CD4-positive, alpha-beta memory T cell (primary cell): ENCODE data around the gene OAT. TPM values are rescaled to one million over a fixed set of nuclear protein-coding genes. Genes with fewer than 3 reads are reported as not detected.

Source experiments
- CTCF ChIA-PET: fragments of 350-600 bp; sonication (Branson Sonifier 250); formaldehyde crosslinking; loops from one replicate; lab custom pipeline; 2021; ENCODE audit warnings: inconsistent platforms; ENCODE audit not compliant: partially characterized antibody; lab: Charles Lee
- POLR2A ChIA-PET: fragments of 350-600 bp; sonication (Branson Sonifier 250); formaldehyde crosslinking; loops from one replicate; lab custom pipeline; 2021; ENCODE audit not compliant: partially characterized antibody; lab: Charles Lee
- DNase-seq, 5 donors: peaks; one replicate each; pipeline versions ENCODE4 v3.0.0 to v3.0.0-alpha.2; 2020 to 2022; ENCODE audit warnings: mixed read lengths in 1 of 5
- H3K27ac ChIP-seq: one replicate; pipeline ENCODE4 v1.7.0; 2013; ENCODE audit warnings: low read depth, low read length
- H3K27me3 ChIP-seq: 2 replicates; pipeline ENCODE4 v1.7.0; 2013; ENCODE audit warnings: mild to moderate bottlenecking, low read length, moderate library complexity; ENCODE audit not compliant: insufficient read depth
- H3K36me3 ChIP-seq: 2 replicates; pipeline ENCODE4 v1.7.0; 2013; ENCODE audit warnings: mild to moderate bottlenecking, low read length, moderate library complexity; ENCODE audit not compliant: insufficient read depth
- H3K4me1 ChIP-seq: 2 replicates; pipeline ENCODE4 v1.7.0; 2013; ENCODE audit warnings: mild to moderate bottlenecking, low read length, moderate library complexity; ENCODE audit not compliant: insufficient read depth
- H3K4me3 ChIP-seq, 2 donors: one replicate each; pipeline ENCODE4 v1.7.0; 2013; ENCODE audit warnings: low read length in 2 of 2, mild to moderate bottlenecking in 1 of 2
- H3K9me3 ChIP-seq, 2 donors: one replicate each; pipeline ENCODE4 v1.7.0; 2013; ENCODE audit warnings: low read length in 2 of 2, control low read depth in 1 of 2; ENCODE audit not compliant: control insufficient read depth in 1 of 2
- H3K27ac Mint-ChIP-seq, 7 donors: one replicate each; pipeline ENCODE4 v1.8.0; 2020 to 2021; ENCODE audit warnings: mixed read lengths in 7 of 7, mild to moderate bottlenecking in 6 of 7, inconsistent platforms in 3 of 7, moderate library complexity in 3 of 7
- H3K27me3 Mint-ChIP-seq, 2 donors: one replicate each; pipeline ENCODE4 v1.8.0; 2020 to 2021; ENCODE audit warnings: mixed read lengths in 2 of 2
- H3K36me3 Mint-ChIP-seq, 2 donors: one replicate each; pipeline ENCODE4 v1.8.0; 2020 to 2021; ENCODE audit warnings: mixed read lengths in 2 of 2, inconsistent platforms in 1 of 2, mild to moderate bottlenecking in 1 of 2
- H3K4me1 Mint-ChIP-seq, 4 donors: one replicate each; pipeline ENCODE4 v1.8.0; 2020 to 2021; ENCODE audit warnings: mixed read lengths in 4 of 4, mild to moderate bottlenecking in 1 of 4
- H3K4me3 Mint-ChIP-seq, 8 donors: one replicate each; pipeline ENCODE4 v1.8.0; 2020 to 2021; ENCODE audit warnings: mixed read lengths in 8 of 8, mild to moderate bottlenecking in 7 of 8, moderate library complexity in 6 of 8, inconsistent platforms in 3 of 8
- H3K9me3 Mint-ChIP-seq, 8 donors: one replicate each; pipeline ENCODE4 v1.8.0; 2020 to 2021; ENCODE audit warnings: mixed read lengths in 8 of 8, mild to moderate bottlenecking in 5 of 8, inconsistent platforms in 3 of 8, moderate library complexity in 1 of 8
- intact Hi-C: fragments of 100-400 bp; cut with micrococcal nuclease; formaldehyde crosslinking; loops from one replicate; pipeline ENCODE4 v1.15.1; 2023
- polyA plus RNA-seq, 2 donors: library from polyadenylated mRNA; unstranded; fragments of 300-500 nt; fragmentation: Illumina TruSeq; gene quantifications; one replicate each; pipeline ENCODE4 v1.2.3, GENCODE V29; 2021
- total RNA-seq, 2 experiments: library from RNA; stranded (reverse); gene quantifications; one replicate each; pipeline ENCODE4 v1.2.3, GENCODE V29; 2021

Gene OAT
- total and polyA plus RNA-seq, 4 experiments from 2014 or later: 34.8 to 80.4 (median 51.0) TPM

DNA sequence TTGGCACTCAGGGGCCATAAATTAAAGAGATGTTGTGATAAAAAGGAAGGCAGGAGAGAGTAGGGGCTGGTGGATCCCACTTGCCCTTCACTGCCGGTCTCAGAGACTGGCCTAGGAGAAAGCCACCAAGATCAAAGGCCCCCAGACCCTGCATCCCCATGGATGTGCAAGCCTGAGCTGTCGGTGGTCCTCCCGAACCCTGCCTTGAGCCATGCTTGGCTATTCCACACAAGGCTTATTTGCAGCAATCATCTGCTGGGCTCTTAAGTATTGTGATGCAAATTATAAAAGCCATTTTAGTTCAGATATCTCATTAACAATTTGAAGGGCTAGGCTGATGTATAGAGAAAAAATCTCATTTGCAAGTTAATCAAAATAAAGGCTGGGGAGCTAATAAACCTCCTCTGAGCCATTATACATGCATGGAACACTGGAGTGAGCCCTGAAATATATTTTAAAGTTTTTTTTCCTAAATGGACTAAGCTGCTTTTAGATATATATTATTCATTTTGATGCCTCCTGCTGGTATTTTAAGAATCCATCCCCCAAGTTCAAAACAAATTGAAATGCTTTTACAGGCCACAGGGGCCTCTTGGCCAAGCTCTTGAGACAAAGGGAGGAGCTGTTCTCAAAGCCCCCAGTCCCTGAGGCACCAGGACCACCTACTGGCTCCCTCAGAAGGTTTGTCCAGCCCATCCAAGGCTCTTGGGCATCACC lies 28.1 kb downstream of the OAT start:
- ChIA-PET POLR2A (no interaction called here), CTCF (interaction anchor here (0.6 to 9.4 kb wide), 11 partner anchors 9 to 817 kb away, joined by 3 to 296 read pairs (median 5); no protein-coding TSS in a partner anchor)
- H3K27me3 ChIP-seq: no peaks in the 10 kb centered on the region
- Mint-ChIP-seq H3K36me3 (no peaks in the 10 kb centered on the region), H3K27ac (no peak overlapping the region), H3K27me3 (no peaks in the 10 kb centered on the region), H3K9me3 (no peaks in the 10 kb centered on the region), H3K4me1 (peaks cover 0 to 5% (median 2%) of the 10 kb centered on the region in 4 donors), H3K4me3 (no peak overlapping the region)
- intact Hi-C loops: no loop called here
- no peaks in the 10 kb centered on the region for H3K9me3 ChIP-seq
- no peak overlapping the region for H3K27ac ChIP-seq
- no peaks in the 10 kb centered on the region for H3K36me3 ChIP-seq
- peaks cover 11% of the 10 kb centered on the region for H3K4me1 ChIP-seq
- DNase-seq: no peak
- no peak overlapping the region for H3K4me3 ChIP-seq

DNA sequence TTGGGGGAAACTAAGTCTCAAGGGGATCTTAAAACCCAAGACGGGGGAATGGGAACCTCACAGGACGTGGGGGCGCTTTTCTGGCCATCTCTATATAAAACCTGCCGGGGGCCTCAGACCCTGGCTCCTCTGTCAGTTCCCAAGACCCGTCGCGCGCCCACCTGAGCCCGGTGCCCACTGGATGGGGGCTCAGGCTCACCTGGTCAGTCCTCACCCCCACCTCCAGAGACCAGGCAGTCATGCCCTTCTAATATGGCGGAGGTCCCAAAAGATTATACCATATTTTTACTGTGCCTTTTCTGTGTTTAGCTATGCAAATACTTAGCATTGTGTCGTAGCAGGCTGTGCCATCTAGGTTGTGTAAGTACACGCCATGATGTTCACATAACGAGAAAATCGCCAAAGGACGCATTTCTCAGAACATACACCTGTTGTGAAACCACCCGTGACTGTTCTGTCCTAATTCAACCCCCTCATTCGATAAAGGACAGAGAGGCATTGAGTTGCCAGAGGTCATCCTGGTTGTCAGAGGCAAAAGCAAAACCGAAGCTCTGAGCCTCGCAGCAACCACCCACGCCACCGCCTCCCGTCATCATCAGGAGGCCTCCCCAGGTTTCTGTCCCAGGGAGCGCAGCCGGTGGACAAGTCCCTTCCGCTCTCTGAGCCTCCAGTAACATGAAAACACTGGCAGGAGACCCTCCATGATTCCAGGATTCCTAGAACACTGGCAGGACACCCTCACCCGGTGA lies 28.9 kb downstream of the OAT start:
- Mint-ChIP-seq H3K27me3 (peaks cover 0 to 6% of the 10 kb centered on the region in 2 donors), H3K4me1 (peaks cover 0 to 5% (median 2%) of the 10 kb centered on the region in 4 donors), H3K9me3 (no peaks in the 10 kb centered on the region), H3K36me3 (no peaks in the 10 kb centered on the region), H3K27ac (peak overlapping the region in 1 of 7 donors; percentile 30), H3K4me3 (peak overlapping the region in 6 of 8 donors; percentile 11 to 72 (median 56))
- DNase-seq: no peak
- ChIA-PET CTCF (interaction anchor here (0.8 to 9.4 kb wide), 34 partner anchors 10 to 816 kb away, joined by 3 to 296 read pairs (median 6); partner anchors contain the start of genes LHPP and OAT), POLR2A (interaction anchor here (1.1 to 1.6 kb wide), 2 partner anchors 72 to 394 kb away, joined by 3 to 16 read pairs; partner anchors contain the start of gene LHPP)
- Histone ChIP-seq H3K4me3 (peak overlapping the region in 1 of 2 donors; percentile 71), H3K27ac (no peak overlapping the region), H3K4me1 (peaks cover 11% of the 10 kb centered on the region), H3K27me3 (no peaks in the 10 kb centered on the region), H3K36me3 (no peaks in the 10 kb centered on the region), H3K9me3 (no peaks in the 10 kb centered on the region)
- intact Hi-C loops: loop anchor here (1.0 to 2.0 kb wide), 6 partner anchors 14 to 1257 kb away; partner anchors contain the start of genes BUB3 and OAT

DNA sequence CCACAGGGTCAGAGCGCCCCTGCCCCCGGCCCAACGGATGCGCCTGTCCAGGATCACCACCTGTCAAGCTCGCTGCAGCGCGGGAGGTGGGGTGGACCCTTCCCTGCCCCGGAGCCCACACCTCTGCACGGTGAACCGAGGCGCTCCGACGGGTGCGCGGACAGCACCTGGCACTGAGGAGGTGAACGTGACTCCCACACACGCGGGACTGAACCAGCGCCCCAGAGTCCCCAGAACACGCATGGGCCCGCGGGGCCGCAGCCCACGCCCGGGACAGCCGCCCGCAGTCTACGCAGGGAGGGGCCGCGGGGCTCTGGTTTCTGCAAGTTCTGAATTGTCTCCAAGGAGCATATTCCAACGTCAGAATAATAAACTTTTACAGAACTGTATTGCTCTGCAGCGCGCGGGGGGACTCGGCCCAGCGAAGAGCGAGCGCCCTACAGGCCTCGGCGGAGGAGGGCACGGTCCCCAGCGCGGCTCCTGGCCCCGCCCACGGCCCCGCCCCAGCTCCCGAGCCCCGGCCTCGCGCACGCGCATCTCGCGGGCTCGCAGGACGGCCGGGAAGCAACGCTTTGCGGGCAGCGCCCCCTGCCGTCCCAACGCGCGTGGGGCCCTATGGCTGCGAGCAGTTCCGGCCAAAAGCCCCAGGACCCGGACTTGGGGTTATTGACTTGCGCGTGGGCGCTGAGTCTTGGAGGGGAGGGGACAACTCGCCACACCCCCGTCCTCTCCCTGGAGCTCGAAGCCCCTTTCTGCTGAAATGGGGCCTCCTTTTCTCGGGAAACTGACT lies 29.7 kb downstream of the OAT start:
- Mint-ChIP-seq H3K36me3 (no peaks in the 10 kb centered on the region), H3K27me3 (peaks cover 0 to 7% of the 10 kb centered on the region in 2 donors), H3K4me1 (peaks cover 0 to 5% (median 2%) of the 10 kb centered on the region in 4 donors), H3K27ac (peak overlapping the region in 1 of 7 donors; percentile 30), H3K4me3 (peak overlapping the region in 6 of 8 donors; percentile 27 to 73 (median 66)), H3K9me3 (no peaks in the 10 kb centered on the region)
- CTCF ChIA-PET: interaction anchor here (0.6 to 9.4 kb wide), 48 partner anchors 9 to 1605 kb away, joined by 3 to 296 read pairs (median 5); partner anchors contain the start of genes LHPP and OAT
- intact Hi-C loops: loop anchor here (1.0 to 2.0 kb wide), 6 partner anchors 14 to 1256 kb away; partner anchors contain the start of genes BUB3 and OAT
- POLR2A ChIA-PET: interaction anchor here (1.0 to 1.6 kb wide), 4 partner anchors 30 to 394 kb away, joined by 3 to 16 read pairs (median 3); partner anchors contain the start of genes LHPP and OAT
- peak; percentile 86 to 92 (median 90) for DNase-seq
- H3K27me3 ChIP-seq: no peaks in the 10 kb centered on the region
- no peaks in the 10 kb centered on the region for H3K9me3 ChIP-seq
- H3K27ac ChIP-seq: peak overlapping the region; percentile 29
- peak overlapping the region in 1 of 2 donors; percentile 71 for H3K4me3 ChIP-seq
- peaks cover 11% of the 10 kb centered on the region for H3K4me1 ChIP-seq
- no peaks in the 10 kb centered on the region for H3K36me3 ChIP-seq

DNA sequence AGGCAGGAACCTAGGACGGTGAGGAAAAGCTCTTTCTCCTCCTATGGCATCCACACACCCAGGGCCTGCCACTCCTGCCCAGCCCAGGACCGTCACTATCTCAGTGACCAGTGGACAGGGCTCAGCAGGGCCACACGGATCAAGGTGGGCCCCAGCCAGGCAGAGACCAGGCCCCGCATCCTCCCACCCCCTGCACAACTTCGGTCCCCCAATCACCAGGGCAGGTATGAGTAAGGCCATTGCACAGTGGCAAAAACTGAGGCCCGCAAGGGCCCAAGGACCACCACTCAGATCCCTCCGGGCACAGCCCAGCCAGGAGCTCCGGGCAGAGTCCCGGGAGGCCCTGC lies 30.3 kb downstream of the OAT start:
- CTCF ChIA-PET: interaction anchor here (0.9 to 9.4 kb wide), 16 partner anchors 8 to 1604 kb away, joined by 3 to 296 read pairs (median 9); partner anchors contain the start of genes LHPP and OAT
- Histone ChIP-seq H3K9me3 (no peaks in the 10 kb centered on the region), H3K4me1 (peaks cover 11% of the 10 kb centered on the region), H3K27me3 (no peaks in the 10 kb centered on the region), H3K4me3 (peak overlapping the region in 1 of 2 donors; percentile 71), H3K36me3 (no peaks in the 10 kb centered on the region), H3K27ac (peak overlapping the region; percentile 29)
- no peak for DNase-seq
- Mint-ChIP-seq H3K36me3 (no peaks in the 10 kb centered on the region), H3K4me1 (peaks cover 0 to 5% (median 2%) of the 10 kb centered on the region in 4 donors), H3K27me3 (peaks cover 2 to 8% of the 10 kb centered on the region in 2 donors), H3K4me3 (peak overlapping the region; percentile 38 to 74 (median 58)), H3K27ac (no peak overlapping the region), H3K9me3 (no peaks in the 10 kb centered on the region)
- intact Hi-C loops: loop anchor here (2.0 kb wide), 2 partner anchors 1234 to 1256 kb away; partner anchors contain the start of gene BUB3
- POLR2A ChIA-PET: interaction anchor here (1.0 to 1.6 kb wide), 4 partner anchors 30 to 393 kb away, joined by 3 to 16 read pairs (median 3); partner anchors contain the start of genes LHPP and OAT

DNA sequence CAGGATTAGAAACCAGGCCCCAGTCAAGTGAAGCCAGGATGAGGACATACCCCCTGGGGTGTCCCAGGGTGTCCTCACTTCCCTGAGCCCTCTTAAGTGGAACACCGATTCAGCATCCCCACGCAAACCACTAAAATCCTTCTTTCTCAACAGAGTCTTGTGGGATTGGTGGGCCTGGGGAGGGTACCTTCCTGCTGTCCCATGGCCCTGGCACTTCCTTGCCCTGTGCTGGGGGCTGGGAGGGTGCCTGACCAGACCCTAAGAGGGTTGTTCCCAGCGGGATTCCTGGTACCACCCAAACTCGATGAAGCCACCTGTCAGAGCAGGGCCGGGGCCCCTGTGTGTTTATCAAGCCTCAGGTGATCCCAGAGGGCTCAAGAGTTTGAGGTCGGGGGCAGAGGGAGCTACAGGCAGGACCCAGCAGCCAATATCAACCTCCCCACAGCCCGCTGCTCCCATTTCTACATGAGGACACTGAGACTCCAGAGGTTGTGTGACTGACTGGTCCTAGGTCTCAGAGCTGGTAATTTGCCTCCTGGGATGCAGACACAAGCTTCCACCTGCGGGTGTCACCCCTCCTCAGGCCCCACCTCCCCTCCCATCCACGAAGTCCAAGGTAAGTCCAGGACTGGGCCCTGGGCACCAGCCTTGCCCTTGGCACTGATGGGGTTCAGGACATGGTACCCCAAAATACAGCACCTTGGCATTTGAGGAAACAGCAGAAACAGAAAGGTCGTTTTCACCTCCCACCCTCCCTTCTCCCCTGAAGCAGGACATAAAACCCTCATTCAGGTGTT lies 31.4 kb downstream of the OAT start:
- Mint-ChIP-seq H3K27me3 (peaks cover 7 to 10% of the 10 kb centered on the region in 2 donors), H3K36me3 (no peaks in the 10 kb centered on the region), H3K4me1 (peaks cover 0 to 5% (median 2%) of the 10 kb centered on the region in 4 donors), H3K9me3 (no peaks in the 10 kb centered on the region), H3K4me3 (peak overlapping the region in 6 of 8 donors; percentile 9 to 68 (median 43)), H3K27ac (no peak overlapping the region)
- Histone ChIP-seq H3K9me3 (no peaks in the 10 kb centered on the region), H3K27me3 (no peaks in the 10 kb centered on the region), H3K36me3 (no peaks in the 10 kb centered on the region), H3K27ac (no peak overlapping the region), H3K4me3 (no peak overlapping the region), H3K4me1 (peaks cover 11% of the 10 kb centered on the region)
- ChIA-PET CTCF (interaction anchor here (4.3 to 9.4 kb wide), 3 partner anchors 13 to 391 kb away, joined by 34 to 296 read pairs (median 38); no protein-coding TSS in a partner anchor), POLR2A (no interaction called here)
- no peak for DNase-seq
- intact Hi-C loops: no loop called here
